HL-60 (cell line): ENCODE measurements around the gene FRK.

Experiments used
- DNase-seq, 2 experiments: peaks; one replicate each; pipeline ENCODE4 v3.0.0-alpha.2; 2010 to 2020; ENCODE audit warnings: low read depth in 1 of 2, low spot score in 1 of 2
- H3K27ac ChIP-seq: fragments of 250-450 bp; sonication (Bioruptor Pico); replicated peaks from 2 replicates; pipeline ENCODE4 v1.5.1; 2020; ENCODE audit warnings: mild to moderate bottlenecking, moderate library complexity
- H3K27me3 ChIP-seq: fragments of 250-450 bp; sonication (Bioruptor Pico); 2 replicates; pipeline ENCODE4 v1.5.1; 2021; ENCODE audit warnings: mild to moderate bottlenecking, moderate library complexity; ENCODE audit not compliant: insufficient read depth, poor library complexity, severe bottlenecking
- H3K4me3 ChIP-seq: replicated peaks from 2 replicates; pipeline ENCODE4 v1.5.1; 2011; ENCODE audit warnings: mild to moderate bottlenecking, control low read depth, low read length; ENCODE audit not compliant: insufficient read depth
- CTCF ChIP-seq: IDR thresholded peaks from one replicate; pipeline ENCODE4 v1.5.1; 2011; ENCODE audit warnings: low read length, control low read depth, inconsistent platforms; ENCODE audit not compliant: insufficient read depth
- GABPA ChIP-seq: IDR thresholded peaks from 2 replicates; pipeline ENCODE4 v1.6.1; 2012; ENCODE audit warnings: low read depth
- POLR2AphosphoS5 ChIP-seq: IDR thresholded peaks from 2 replicates; pipeline ENCODE4 v1.6.1; 2012; ENCODE audit warnings: low read depth
- REST ChIP-seq: IDR thresholded peaks from 2 replicates; pipeline ENCODE4 v1.6.1; 2012; ENCODE audit warnings: low read depth; ENCODE audit not compliant: insufficient replicate concordance
- SPI1 ChIP-seq: IDR thresholded peaks from 2 replicates; pipeline ENCODE4 v1.6.1; 2012; ENCODE audit warnings: low read depth, mild to moderate bottlenecking, borderline replicate concordance

FRK gene

GRCh38 chr6:116051244-116051643 lies 9.4 kb downstream of the FRK start:
- no peak for DNase-seq
- TF ChIP-seq SPI1 (no peak), REST (no peak), POLR2AphosphoS5 (no peak), GABPA (no peak), CTCF (no peak)
- H3K27me3 ChIP-seq: peaks cover 6% of the 10 kb centered on the region
- H3K4me3 ChIP-seq: no peak overlapping the region
- no peak overlapping the region for H3K27ac ChIP-seq

GRCh38 chr6:116050737-116051136 lies 10.0 kb downstream of the FRK start:
- Histone ChIP-seq H3K27me3 (peaks cover 6% of the 10 kb centered on the region), H3K4me3 (no peak overlapping the region), H3K27ac (no peak overlapping the region)
- DNase-seq: no peak
- TF ChIP-seq SPI1: no peak
- no peak for TF ChIP-seq POLR2AphosphoS5
- no peak for TF ChIP-seq REST
- TF ChIP-seq CTCF: no peak
- no peak for TF ChIP-seq GABPA

DNA sequence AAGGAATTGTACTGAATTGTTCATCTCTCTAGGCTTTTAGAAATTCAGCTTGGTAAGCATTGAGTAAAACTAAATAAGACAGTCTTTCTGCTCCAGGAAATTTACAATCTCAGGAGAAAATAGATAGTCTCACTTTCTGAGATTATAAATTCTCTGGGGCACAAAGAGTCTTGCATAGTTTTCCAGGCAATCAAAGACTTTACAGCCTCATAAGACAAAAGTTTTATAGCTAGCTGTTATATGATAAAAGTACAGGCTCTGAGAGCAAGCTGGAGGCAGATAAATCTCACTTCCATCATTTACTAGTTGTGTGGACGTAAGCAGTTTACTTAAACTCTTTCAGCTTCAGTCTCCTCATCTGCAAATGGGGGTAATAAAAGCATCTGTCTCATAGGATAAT lies 11.4 kb downstream of the FRK start:
- peaks cover 6% of the 10 kb centered on the region for H3K27me3 ChIP-seq
- DNase-seq: no peak
- TF ChIP-seq CTCF (no peak), REST (no peak), GABPA (no peak), SPI1 (no peak), POLR2AphosphoS5 (no peak)
- H3K4me3 ChIP-seq: no peak overlapping the region
- H3K27ac ChIP-seq: no peak overlapping the region
